Epithelial cell of proximal tubule (primary cell): ENCODE results near the gene MOB3A. TPM values are rescaled to one million over a fixed set of nuclear protein-coding genes. Genes with fewer than 3 reads are reported as not detected.
A peak's percentile ranks its signal among the peaks of the same experiment; 100 is the strongest.

Experiments
- DNase-seq: peaks from one replicate; pipeline ENCODE4 v3.0.0-alpha.2; 2011; ENCODE audit warnings: low read depth
- H3K4me3 ChIP-seq: 2 replicates; pipeline ENCODE4 v1.5.1; 2011; ENCODE audit warnings: low read depth, mild to moderate bottlenecking, low read length
- CTCF ChIP-seq: conservative IDR thresholded peaks from 2 replicates; pipeline ENCODE4 v1.5.1; 2012; ENCODE audit warnings: low read depth, mild to moderate bottlenecking, low read length
- total RNA-seq: library from RNA; depleted of rRNA; stranded (reverse); fragments of >200 nt; gene quantifications from 2 replicates; pipeline ENCODE4 v1.2.3, GENCODE V29; 2015

Gene MOB3A
- total RNA-seq, 1 donor from 2014 or later: 29.9 TPM

- peak overlapping the region; percentile 33 for H3K4me3 ChIP-seq
- no peak for DNase-seq
- TF ChIP-seq CTCF: no peak
Observed at GRCh38 chr19:2041683-2042484, 54.2 kb downstream of the MOB3A start.

- no peak for DNase-seq
- H3K4me3 ChIP-seq: peak overlapping the region; percentile 33
- no peak for TF ChIP-seq CTCF
Observed at GRCh38 chr19:2041433-2041682, 54.8 kb downstream of the MOB3A start.

GRCh38 chr19:2040647-2041432 is 55.3 kb downstream of the MOB3A start:
- no peak for TF ChIP-seq CTCF
- H3K4me3 ChIP-seq: no peak overlapping the region
- DNase-seq: no peak

- no peak for TF ChIP-seq CTCF
- H3K4me3 ChIP-seq: no peak overlapping the region
- DNase-seq: no peak
Observed at GRCh38 chr19:2039959-2040646, 56.0 kb downstream of the MOB3A start.

GRCh38 chr19:2039089-2039958 is 56.8 kb downstream of the MOB3A start:
- no peak overlapping the region for H3K4me3 ChIP-seq
- DNase-seq: no peak
- no peak for TF ChIP-seq CTCF

- no peak overlapping the region for H3K4me3 ChIP-seq
- DNase-seq: no peak
- no peak for TF ChIP-seq CTCF
Observed at GRCh38 chr19:2038284-2039088, 57.6 kb downstream of the MOB3A start.
